Natural killer cell (primary cell): Measurements from ENCODE around the gene ACOT7. TPM values are rescaled to one million over a fixed set of nuclear protein-coding genes. Genes with fewer than 3 reads are reported as not detected.

Experiments
- ATAC-seq, 3 donors: fragments of 150-1000 bp in 2 of 3; fragments of 200-7000 bp in 1 of 3; cut with Tn5 transposase; 1 replicate in 1 of 3; 2 replicates in 2 of 3; pipeline ENCODE4 v1.10.0; 2021; ENCODE audit warnings: mild to moderate bottlenecking in 2 of 3, moderate library complexity in 2 of 3
- DNase-seq, 2 donors: peaks; one replicate each; pipeline versions ENCODE4 v3.0.0 to v3.0.0-alpha.2; 2013 to 2021; ENCODE audit warnings: mixed read lengths in 1 of 2
- H3K27ac ChIP-seq: one replicate; pipeline ENCODE4 v1.5.1; 2013; ENCODE audit warnings: mild to moderate bottlenecking, low read length
- H3K27me3 ChIP-seq: one replicate; pipeline ENCODE4 v1.6.1; 2013; ENCODE audit warnings: low read length; ENCODE audit not compliant: control insufficient read depth, insufficient read depth
- H3K36me3 ChIP-seq: one replicate; pipeline ENCODE4 v1.6.1; 2013; ENCODE audit warnings: low read length; ENCODE audit not compliant: control insufficient read depth, insufficient read depth
- H3K4me1 ChIP-seq: one replicate; pipeline ENCODE4 v1.6.1; 2013; ENCODE audit warnings: low read length; ENCODE audit not compliant: control insufficient read depth, insufficient read depth
- H3K4me3 ChIP-seq: one replicate; pipeline ENCODE4 v1.5.1; 2013; ENCODE audit warnings: low read length
- H3K9me3 ChIP-seq: one replicate; pipeline ENCODE4 v1.6.1; 2013; ENCODE audit warnings: low read length; ENCODE audit not compliant: control insufficient read depth, insufficient read depth
- H3K27ac Mint-ChIP-seq, 2 donors: one replicate each; pipeline ENCODE4 v1.8.0; 2022; ENCODE audit warnings: mild to moderate bottlenecking in 2 of 2, mixed read lengths in 2 of 2, moderate library complexity in 1 of 2
- H3K27me3 Mint-ChIP-seq, 2 donors: one replicate each; pipeline ENCODE4 v1.8.0; 2022; ENCODE audit warnings: low read depth in 2 of 2, mixed read lengths in 2 of 2
- H3K36me3 Mint-ChIP-seq: one replicate; pipeline ENCODE4 v1.8.0; 2022; ENCODE audit warnings: mixed read lengths
- H3K4me1 Mint-ChIP-seq, 2 donors: one replicate each; pipeline ENCODE4 v1.8.0; 2022; ENCODE audit warnings: mixed read lengths in 2 of 2
- H3K4me3 Mint-ChIP-seq: one replicate; pipeline ENCODE4 v1.8.0; 2022; ENCODE audit warnings: mild to moderate bottlenecking, moderate library complexity, mixed read lengths
- H3K9me3 Mint-ChIP-seq, 2 donors: one replicate each; pipeline ENCODE4 v1.8.0; 2022; ENCODE audit warnings: mixed read lengths in 2 of 2
- WGBS: methylation state at CpG from one replicate; pipeline ENCODE4 v1.1.7; 2013; ENCODE audit warnings: missing lambda C conversion rate; ENCODE audit not compliant: insufficient coverage; 5-methylcytosine and 5-hydroxymethylcytosine counted together
- intact Hi-C: fragments of 100-400 bp; cut with micrococcal nuclease; formaldehyde crosslinking; loops from one replicate; pipeline ENCODE4 v1.14.2; 2022
- total RNA-seq, 4 donors: library from RNA; stranded (reverse); fragments of 120-200 nt in 1 of 4; gene quantifications; one replicate each; pipeline versions ENCODE4 v1.2.3 to v1.2.4, GENCODE V29; 2013 to 2022
- TF ChIP-seq, protein P1 (sequence below): fragments of 200-600 bp; IDR thresholded peaks from one replicate; pipeline ENCODE4 v1.8.0; 2022; ENCODE audit warnings: antibody characterized with exemption

Gene ACOT7
- total RNA-seq, 3 donors from 2014 or later (not counting 1 experiment from before 2014, with no cell fraction given) = 11.5 to 16.9 (median 15.4) TPM

GRCh38 chr1:6419804-6420453 is 26.4 kb upstream of the ACOT7 start, which contains the start of gene HES2:
Gene HES2 (minus strand): TSS chr1:6419919. CDS start chr1:6419820, 99 bp downstream.
- Mint-ChIP-seq H3K27me3 (peaks cover 24 to 51% of the 10 kb centered on the region in 2 donors), H3K4me3 (no peak within 1 kb of the TSS), H3K4me1 (peaks cover 0 to 8% of the 10 kb centered on the region in 2 donors), H3K9me3 (no peaks in the 10 kb centered on the region), H3K36me3 (no peaks in the 10 kb centered on the region), H3K27ac (no peak within 1 kb of the TSS)
- Histone ChIP-seq H3K27ac (no peak within 1 kb of the TSS), H3K4me3 (no peak within 1 kb of the TSS), H3K9me3 (no peaks in the 10 kb centered on the region), H3K27me3 (peaks cover 48% of the 10 kb centered on the region), H3K36me3 (no peaks in the 10 kb centered on the region), H3K4me1 (peaks cover 26% of the 10 kb centered on the region)
- no peak for ATAC-seq
- intact Hi-C loops = no loop called here
- under 1% methylated on average over 62 of the region's 62 CpGs for WGBS
- TF ChIP-seq, protein P1, sequence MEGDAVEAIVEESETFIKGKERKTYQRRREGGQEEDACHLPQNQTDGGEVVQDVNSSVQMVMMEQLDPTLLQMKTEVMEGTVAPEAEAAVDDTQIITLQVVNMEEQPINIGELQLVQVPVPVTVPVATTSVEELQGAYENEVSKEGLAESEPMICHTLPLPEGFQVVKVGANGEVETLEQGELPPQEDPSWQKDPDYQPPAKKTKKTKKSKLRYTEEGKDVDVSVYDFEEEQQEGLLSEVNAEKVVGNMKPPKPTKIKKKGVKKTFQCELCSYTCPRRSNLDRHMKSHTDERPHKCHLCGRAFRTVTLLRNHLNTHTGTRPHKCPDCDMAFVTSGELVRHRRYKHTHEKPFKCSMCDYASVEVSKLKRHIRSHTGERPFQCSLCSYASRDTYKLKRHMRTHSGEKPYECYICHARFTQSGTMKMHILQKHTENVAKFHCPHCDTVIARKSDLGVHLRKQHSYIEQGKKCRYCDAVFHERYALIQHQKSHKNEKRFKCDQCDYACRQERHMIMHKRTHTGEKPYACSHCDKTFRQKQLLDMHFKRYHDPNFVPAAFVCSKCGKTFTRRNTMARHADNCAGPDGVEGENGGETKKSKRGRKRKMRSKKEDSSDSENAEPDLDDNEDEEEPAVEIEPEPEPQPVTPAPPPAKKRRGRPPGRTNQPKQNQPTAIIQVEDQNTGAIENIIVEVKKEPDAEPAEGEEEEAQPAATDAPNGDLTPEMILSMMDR = no peak
- DNase-seq = no peak

GRCh38 chr1:6419397-6419803 is 25.8 kb upstream of the ACOT7 start:
- TF ChIP-seq, protein P1 = no peak
- no peak for DNase-seq
- no peaks in the 10 kb centered on the region for H3K9me3 ChIP-seq
- no peak overlapping the region for H3K27ac ChIP-seq
- no peak overlapping the region for H3K4me3 ChIP-seq
- peaks cover 27% of the 10 kb centered on the region for H3K4me1 ChIP-seq
- peaks cover 27 to 54% of the 10 kb centered on the region in 2 donors for H3K27me3 Mint-ChIP-seq
- intact Hi-C loops = no loop called here
- no peaks in the 10 kb centered on the region for H3K36me3 ChIP-seq
- no peak overlapping the region for H3K4me3 Mint-ChIP-seq
- peaks cover 0 to 10% of the 10 kb centered on the region in 2 donors for H3K4me1 Mint-ChIP-seq
- no peak overlapping the region for H3K27ac Mint-ChIP-seq
- ATAC-seq = no peak
- WGBS = 5% methylated on average over 48 of the region's 48 CpGs
- H3K27me3 ChIP-seq = peaks cover 51% of the 10 kb centered on the region
- H3K9me3 Mint-ChIP-seq = no peaks in the 10 kb centered on the region
- no peaks in the 10 kb centered on the region for H3K36me3 Mint-ChIP-seq

DNA sequence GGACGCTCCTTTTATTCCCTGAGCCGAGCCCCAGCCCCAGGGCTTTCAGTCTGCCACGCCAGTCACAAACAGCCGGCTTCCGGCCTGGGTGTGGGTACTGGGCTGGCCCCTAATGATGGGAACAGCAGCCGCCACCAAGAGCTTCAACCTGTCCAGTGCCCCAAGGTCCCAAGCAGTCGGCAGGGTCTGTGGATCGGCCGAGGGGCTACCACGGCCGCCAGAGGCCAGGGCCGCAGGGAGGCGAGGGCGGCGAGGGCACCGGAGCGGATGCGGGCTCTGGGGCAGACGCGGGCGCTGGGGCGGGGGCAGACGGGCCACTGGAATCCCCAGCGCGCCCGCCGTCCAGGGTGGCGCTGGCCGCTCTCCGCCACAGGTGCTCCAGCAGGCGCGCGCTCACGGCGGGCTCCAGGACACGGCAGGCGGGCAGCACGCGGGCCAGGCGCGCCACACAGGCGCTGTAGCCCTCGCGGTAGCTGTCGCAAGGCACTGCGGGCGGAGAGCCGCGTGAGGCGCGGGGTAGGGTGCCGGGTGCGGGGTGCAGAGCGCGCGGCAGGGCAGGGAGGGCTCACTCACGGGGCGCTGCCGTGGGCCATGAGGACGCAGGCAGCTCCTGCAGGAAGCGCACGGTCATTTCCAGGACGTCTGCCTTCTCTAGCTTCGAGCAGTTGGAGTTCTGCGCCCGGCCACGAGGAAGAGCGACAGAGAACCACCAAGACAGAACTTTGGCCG is 25.3 kb upstream of the ACOT7 start:
- H3K9me3 Mint-ChIP-seq = no peaks in the 10 kb centered on the region
- intact Hi-C loops = no loop called here
- H3K4me3 ChIP-seq = no peak overlapping the region
- TF ChIP-seq, protein P1 = no peak
- peaks cover 46% of the 10 kb centered on the region for H3K27me3 ChIP-seq
- H3K9me3 ChIP-seq = no peaks in the 10 kb centered on the region
- no peak overlapping the region for H3K27ac ChIP-seq
- no peak overlapping the region for H3K27ac Mint-ChIP-seq
- WGBS = 13% methylated on average over 69 of the region's 69 CpGs
- DNase-seq (no peak), ATAC-seq (no peak)
- H3K4me1 ChIP-seq = peaks cover 24% of the 10 kb centered on the region
- H3K36me3 Mint-ChIP-seq = no peaks in the 10 kb centered on the region
- peaks cover 30 to 52% of the 10 kb centered on the region in 2 donors for H3K27me3 Mint-ChIP-seq
- peaks cover 0 to 6% of the 10 kb centered on the region in 2 donors for H3K4me1 Mint-ChIP-seq
- H3K4me3 Mint-ChIP-seq = no peak overlapping the region
- H3K36me3 ChIP-seq = no peaks in the 10 kb centered on the region
